BJ (cell line): ENCODE results near the gene NDUFS3. TPM values are rescaled to one million over a fixed set of nuclear protein-coding genes. Genes with fewer than 3 reads are reported as not detected.

Source experiments
- CTCF ChIA-PET: fragments of 350-600 bp; formaldehyde crosslinking; extraction: SDS; loops from one replicate; lab custom pipeline; 2021; ENCODE audit warnings: antibody characterized with exemption, inconsistent platforms; lab: Yijun Ruan, JAX
- POLR2A ChIA-PET: fragments of 300-600 bp; sonication (Branson Sonifier 250); formaldehyde crosslinking; extraction: SDS; loops from one replicate; lab custom pipeline; 2021; ENCODE audit warnings: antibody characterized with exemption; lab: Charles Lee
- DNase-seq: peaks from one replicate; pipeline ENCODE4 v3.0.0-alpha.2; 2011; ENCODE audit warnings: low read depth
- H3K27me3 ChIP-seq: 2 replicates; pipeline ENCODE4 v1.6.0; 2011; ENCODE audit warnings: low read length; ENCODE audit not compliant: control insufficient read depth, insufficient read depth
- H3K36me3 ChIP-seq: 2 replicates; pipeline ENCODE4 v1.5.1; 2011; ENCODE audit warnings: low read length; ENCODE audit not compliant: control insufficient read depth, insufficient read depth
- H3K4me3 ChIP-seq: 2 replicates; pipeline ENCODE4 v1.5.1; 2011; ENCODE audit warnings: low read depth, mild to moderate bottlenecking, control low read depth, low read length
- polyA plus RNA-seq: library from polyadenylated mRNA; depleted of rRNA; stranded (reverse); fragments of >200 nt; gene quantifications from 2 replicates; pipeline ENCODE4 v1.2.3, GENCODE V29; 2011
- TF ChIP-seq, protein P1 (sequence below): IDR thresholded peaks from 2 replicates; pipeline ENCODE4 v1.5.1; 2011; ENCODE audit warnings: low read depth, mild to moderate bottlenecking, control low read depth, inconsistent platforms, low read length, moderate library complexity; ENCODE audit not compliant: insufficient read depth

Gene NDUFS3
- polyA plus RNA-seq, 1 experiment = 98.0 TPM

GRCh38 chr11:47595967-47596366 is 17.1 kb downstream of the NDUFS3 start:
- no peak for DNase-seq
- ChIA-PET POLR2A (no interaction called here), CTCF (interaction anchor here (1.2 kb wide), 1 partner anchor 12 kb away, joined by 5 read pairs; no protein-coding TSS in a partner anchor)
- Histone ChIP-seq H3K36me3 (no peaks in the 10 kb centered on the region), H3K27me3 (peaks cover 37% of the 10 kb centered on the region), H3K4me3 (no peak overlapping the region)
- TF ChIP-seq, protein P1, sequence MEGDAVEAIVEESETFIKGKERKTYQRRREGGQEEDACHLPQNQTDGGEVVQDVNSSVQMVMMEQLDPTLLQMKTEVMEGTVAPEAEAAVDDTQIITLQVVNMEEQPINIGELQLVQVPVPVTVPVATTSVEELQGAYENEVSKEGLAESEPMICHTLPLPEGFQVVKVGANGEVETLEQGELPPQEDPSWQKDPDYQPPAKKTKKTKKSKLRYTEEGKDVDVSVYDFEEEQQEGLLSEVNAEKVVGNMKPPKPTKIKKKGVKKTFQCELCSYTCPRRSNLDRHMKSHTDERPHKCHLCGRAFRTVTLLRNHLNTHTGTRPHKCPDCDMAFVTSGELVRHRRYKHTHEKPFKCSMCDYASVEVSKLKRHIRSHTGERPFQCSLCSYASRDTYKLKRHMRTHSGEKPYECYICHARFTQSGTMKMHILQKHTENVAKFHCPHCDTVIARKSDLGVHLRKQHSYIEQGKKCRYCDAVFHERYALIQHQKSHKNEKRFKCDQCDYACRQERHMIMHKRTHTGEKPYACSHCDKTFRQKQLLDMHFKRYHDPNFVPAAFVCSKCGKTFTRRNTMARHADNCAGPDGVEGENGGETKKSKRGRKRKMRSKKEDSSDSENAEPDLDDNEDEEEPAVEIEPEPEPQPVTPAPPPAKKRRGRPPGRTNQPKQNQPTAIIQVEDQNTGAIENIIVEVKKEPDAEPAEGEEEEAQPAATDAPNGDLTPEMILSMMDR = no peak

DNA sequence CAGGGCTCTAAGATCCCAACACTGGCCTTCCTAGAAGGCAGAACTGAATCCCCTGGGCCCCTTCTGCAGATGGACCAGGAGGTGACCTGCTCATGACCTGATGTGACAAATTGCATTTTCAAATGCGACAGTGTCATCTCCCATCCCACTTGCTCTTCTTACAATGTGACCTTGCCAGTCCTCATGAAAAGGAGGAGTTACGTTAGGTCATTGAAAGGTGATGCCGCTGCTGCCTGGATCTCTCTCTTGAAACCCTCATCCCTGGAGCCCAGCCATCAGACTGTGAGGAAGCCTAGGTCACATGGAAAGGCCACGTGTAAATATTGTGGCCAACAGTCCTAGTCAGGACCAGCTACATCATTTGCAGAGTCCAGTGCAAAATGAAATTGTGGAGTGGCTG is 21.0 kb downstream of the NDUFS3 start:
- Histone ChIP-seq H3K4me3 (no peak overlapping the region), H3K27me3 (peaks cover 7% of the 10 kb centered on the region), H3K36me3 (no peaks in the 10 kb centered on the region; the same call in 1 of the 2 replicates)
- DNase-seq = no peak
- TF ChIP-seq, protein P1 = no peak
- ChIA-PET CTCF (interaction anchor here (1.0 to 1.5 kb wide), 2 partner anchors 22 to 39 kb away, joined by 3 to 5 read pairs; no protein-coding TSS in a partner anchor), POLR2A (no interaction called here)

DNA sequence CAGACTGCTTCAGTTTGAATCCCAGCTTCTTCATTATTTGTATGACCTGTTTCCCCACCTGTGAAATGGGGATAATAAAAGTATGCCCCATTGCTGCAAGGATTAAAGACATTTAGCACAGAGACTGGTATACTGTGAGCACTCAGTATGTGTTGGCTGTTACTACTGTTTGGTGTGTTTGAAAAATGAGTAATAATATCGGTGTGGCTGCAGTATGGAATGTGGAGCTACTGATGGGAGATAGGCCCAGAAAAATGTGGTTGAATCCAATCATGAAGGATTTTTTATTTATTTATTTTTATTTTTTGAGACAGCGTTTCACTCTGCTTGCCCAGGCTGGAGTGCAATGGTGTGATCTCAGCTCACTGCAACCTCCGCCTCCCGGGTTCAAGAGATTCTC is 24.4 kb downstream of the NDUFS3 start:
- CTCF ChIA-PET = interaction anchor here (1.6 kb wide), 1 partner anchor 14 kb away, joined by 5 read pairs; no protein-coding TSS in a partner anchor

DNA sequence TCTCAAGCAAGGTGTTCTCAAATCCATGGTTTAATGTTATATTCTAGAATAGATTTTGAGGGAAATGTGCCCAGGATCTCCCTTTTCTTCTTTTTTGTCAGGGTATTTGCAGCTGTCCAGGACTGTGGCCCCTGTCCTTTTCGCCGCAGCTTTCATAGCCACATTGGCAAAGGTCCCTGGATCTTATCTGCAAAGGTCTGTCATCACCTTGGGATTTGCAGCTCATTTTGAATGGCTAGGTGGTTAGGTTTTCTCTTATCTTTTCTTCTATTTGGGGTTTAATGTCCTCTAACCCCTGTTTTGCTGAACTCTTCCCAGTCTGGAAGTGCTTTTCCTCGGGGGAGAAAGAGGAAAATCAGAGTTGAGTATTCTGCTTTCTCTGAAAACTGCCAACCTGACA is 27.0 kb downstream of the NDUFS3 start:
- no peak overlapping the region for H3K4me3 ChIP-seq
- POLR2A ChIA-PET = no interaction called here
- DNase-seq = no peak
- no peaks in the 10 kb centered on the region for H3K27me3 ChIP-seq
- TF ChIP-seq, protein P1 = no peak
- no peaks in the 10 kb centered on the region; the same call in 1 of the 2 replicates for H3K36me3 ChIP-seq
- CTCF ChIA-PET = interaction anchor here (1.0 to 3.7 kb wide), 3 partner anchors 12 to 220 kb away, joined by 3 to 20 read pairs (median 3); no protein-coding TSS in a partner anchor

More for the DNA sequence above, 24.4 kb downstream of the NDUFS3 start:
- H3K36me3 ChIP-seq = no peaks in the 10 kb centered on the region; the same call in 1 of the 2 replicates
- TF ChIP-seq, protein P1 = no peak
- DNase-seq = no peak
- no peak overlapping the region for H3K4me3 ChIP-seq
- H3K27me3 ChIP-seq = no peaks in the 10 kb centered on the region
- POLR2A ChIA-PET = no interaction called here

GRCh38 chr11:47606731-47607130 is 27.9 kb downstream of the NDUFS3 start:
- Histone ChIP-seq H3K4me3 (no peak overlapping the region), H3K27me3 (no peaks in the 10 kb centered on the region), H3K36me3 (no peaks in the 10 kb centered on the region)
- ChIA-PET POLR2A (interaction anchor here (1.0 kb wide), 1 partner anchor 110 kb away, joined by 3 read pairs; no protein-coding TSS in a partner anchor), CTCF (interaction anchor here (0.7 to 3.7 kb wide), 6 partner anchors 9 to 233 kb away, joined by 3 to 20 read pairs (median 6); no protein-coding TSS in a partner anchor)
- TF ChIP-seq, protein P1 = no peak
- DNase-seq = no peak
